T-helper 17 cell (primary cell): ENCODE results near the gene GREM2. TPM values are rescaled to one million over a fixed set of nuclear protein-coding genes. Genes with fewer than 3 reads are reported as not detected.

ENCODE experiments used
- ATAC-seq: fragments of 150-1000 bp; cut with Tn5 transposase; 2 replicates; pipeline ENCODE4 v1.10.0; 2021; ENCODE audit warnings: mild to moderate bottlenecking, moderate library complexity
- DNase-seq, 3 donors: peaks; one replicate each; pipeline versions ENCODE4 v3.0.0 to v3.0.0-alpha.2; 2020 to 2021
- H3K9me3 ChIP-seq: one replicate; pipeline ENCODE4 v1.7.0; 2013; ENCODE audit warnings: low read length, mild to moderate bottlenecking; ENCODE audit not compliant: control insufficient read depth, poor library complexity, severe bottlenecking
- H3K27ac Mint-ChIP-seq: one replicate; pipeline ENCODE4 v1.8.0; 2022; ENCODE audit warnings: mild to moderate bottlenecking, moderate library complexity, mixed read lengths
- H3K27me3 Mint-ChIP-seq: one replicate; pipeline ENCODE4 v1.8.0; 2022; ENCODE audit warnings: mixed read lengths
- H3K36me3 Mint-ChIP-seq: one replicate; pipeline ENCODE4 v1.8.0; 2022; ENCODE audit warnings: low read depth, mixed read lengths
- H3K4me1 Mint-ChIP-seq: one replicate; pipeline ENCODE4 v1.8.0; 2022; ENCODE audit warnings: mild to moderate bottlenecking, mixed read lengths
- H3K4me3 Mint-ChIP-seq: one replicate; pipeline ENCODE4 v1.8.0; 2022; ENCODE audit warnings: mild to moderate bottlenecking, moderate library complexity, mixed read lengths
- total RNA-seq, 4 donors: library from RNA in 2 of 4; stranded (reverse) in 2 of 4; gene quantifications; one replicate each; pipeline ENCODE4 v1.2.3 and lab custom pipeline; 2022 to 2026

Gene GREM2
- total RNA-seq (1 to 10 TPM; 5.5 to 8.5 TPM), total RNA-seq (lab: John Stamatoyannopoulos, UW) (2.8 to 3.5 reads per million in 2 donors)

GRCh38 chr1:240611619-240612480 is at the start of gene GREM2:
GREM2 (minus strand) TSS chr1:240612155; CDS start chr1:240493475, 118,680 bp downstream.
- H3K4me1 Mint-ChIP-seq: peaks cover 43% of the 10 kb centered on the region

GRCh38 chr1:240658312-240658960 is 46.5 kb upstream of the GREM2 start:
- ATAC-seq: no peak
- no peaks in the 10 kb centered on the region for H3K27me3 Mint-ChIP-seq
- H3K36me3 Mint-ChIP-seq: peaks cover 6% of the 10 kb centered on the region

More at GRCh38 chr1:240611619-240612480, at the start of gene GREM2:
- peak within 1 kb of the TSS; percentile 99 for H3K4me3 Mint-ChIP-seq
- peak within 1 kb of the TSS; percentile 99 for H3K27ac Mint-ChIP-seq
- ATAC-seq (peak; percentile 73), DNase-seq (peak; percentile 20 to 39 (median 23))
- H3K9me3 ChIP-seq: peaks cover 2% of the 10 kb centered on the region
- peaks cover 3% of the 10 kb centered on the region for H3K36me3 Mint-ChIP-seq
- no peaks in the 10 kb centered on the region for H3K27me3 Mint-ChIP-seq

GRCh38 chr1:240656531-240656930 is 44.6 kb upstream of the GREM2 start:
- Mint-ChIP-seq H3K36me3 (peaks cover 6% of the 10 kb centered on the region), H3K4me3 (no peak overlapping the region), H3K27me3 (no peaks in the 10 kb centered on the region), H3K4me1 (peaks cover 9% of the 10 kb centered on the region), H3K27ac (no peak overlapping the region)
- no peaks in the 10 kb centered on the region for H3K9me3 ChIP-seq
- DNase-seq: no peak
- no peak for ATAC-seq

More at GRCh38 chr1:240658312-240658960, 46.5 kb upstream of the GREM2 start:
- Mint-ChIP-seq H3K27ac (no peak overlapping the region), H3K4me3 (no peak overlapping the region), H3K4me1 (peaks cover 2% of the 10 kb centered on the region)
- no peak for DNase-seq
- no peaks in the 10 kb centered on the region for H3K9me3 ChIP-seq

- H3K27ac Mint-ChIP-seq: peak overlapping the region; percentile 80
Measured at GRCh38 chr1:240652961-240653409, 41.0 kb upstream of the GREM2 start.

GRCh38 chr1:240652549-240652948 is 40.6 kb upstream of the GREM2 start:
- Mint-ChIP-seq H3K4me3 (peak overlapping the region; percentile 59), H3K4me1 (peaks cover 9% of the 10 kb centered on the region), H3K36me3 (no peaks in the 10 kb centered on the region), H3K27ac (peak overlapping the region; percentile 80), H3K27me3 (no peaks in the 10 kb centered on the region)
- no peaks in the 10 kb centered on the region for H3K9me3 ChIP-seq
- peak; percentile 69 for ATAC-seq
- DNase-seq: no peak

More at GRCh38 chr1:240652961-240653409, 41.0 kb upstream of the GREM2 start:
- no peaks in the 10 kb centered on the region for H3K9me3 ChIP-seq
- ATAC-seq: peak; percentile 27
- Mint-ChIP-seq H3K4me3 (peak overlapping the region; percentile 59), H3K36me3 (no peaks in the 10 kb centered on the region), H3K27me3 (no peaks in the 10 kb centered on the region), H3K4me1 (peaks cover 9% of the 10 kb centered on the region)
- no peak for DNase-seq

GRCh38 chr1:240650877-240651276 is 38.9 kb upstream of the GREM2 start:
- H3K27ac Mint-ChIP-seq: no peak overlapping the region
- H3K27me3 Mint-ChIP-seq: no peaks in the 10 kb centered on the region
- no peaks in the 10 kb centered on the region for H3K9me3 ChIP-seq
- DNase-seq (no peak), ATAC-seq (no peak)
- peaks cover 9% of the 10 kb centered on the region for H3K4me1 Mint-ChIP-seq
- no peak overlapping the region for H3K4me3 Mint-ChIP-seq
- no peaks in the 10 kb centered on the region for H3K36me3 Mint-ChIP-seq

GRCh38 chr1:240649733-240650721 is 38.1 kb upstream of the GREM2 start:
- H3K9me3 ChIP-seq: no peaks in the 10 kb centered on the region
- no peak for DNase-seq
- no peak for ATAC-seq
- H3K27ac Mint-ChIP-seq: no peak overlapping the region
- H3K27me3 Mint-ChIP-seq: no peaks in the 10 kb centered on the region
- H3K4me3 Mint-ChIP-seq: no peak overlapping the region
- H3K4me1 Mint-ChIP-seq: peaks cover 9% of the 10 kb centered on the region
- H3K36me3 Mint-ChIP-seq: no peaks in the 10 kb centered on the region

GRCh38 chr1:240646571-240647240 is 34.8 kb upstream of the GREM2 start:
- no peak for ATAC-seq
- H3K9me3 ChIP-seq: no peaks in the 10 kb centered on the region
- peaks cover 3% of the 10 kb centered on the region for H3K4me1 Mint-ChIP-seq
- H3K36me3 Mint-ChIP-seq: no peaks in the 10 kb centered on the region
- no peaks in the 10 kb centered on the region for H3K27me3 Mint-ChIP-seq
- no peak overlapping the region for H3K27ac Mint-ChIP-seq
- DNase-seq: no peak
- no peak overlapping the region for H3K4me3 Mint-ChIP-seq

GRCh38 chr1:240644732-240645131 is 32.8 kb upstream of the GREM2 start:
- Mint-ChIP-seq H3K27ac (no peak overlapping the region), H3K27me3 (no peaks in the 10 kb centered on the region), H3K4me3 (no peak overlapping the region), H3K36me3 (no peaks in the 10 kb centered on the region), H3K4me1 (peaks cover 3% of the 10 kb centered on the region)
- ATAC-seq: no peak
- DNase-seq: no peak
- H3K9me3 ChIP-seq: no peaks in the 10 kb centered on the region

- Mint-ChIP-seq H3K4me1 (no peaks in the 10 kb centered on the region), H3K4me3 (no peak overlapping the region), H3K36me3 (no peaks in the 10 kb centered on the region), H3K27me3 (no peaks in the 10 kb centered on the region), H3K27ac (no peak overlapping the region)
- no peaks in the 10 kb centered on the region for H3K9me3 ChIP-seq
- DNase-seq (no peak), ATAC-seq (no peak)
Measured at GRCh38 chr1:240635466-240636256, 23.7 kb upstream of the GREM2 start.

GRCh38 chr1:240630409-240630808 is 18.5 kb upstream of the GREM2 start:
- DNase-seq: no peak
- Mint-ChIP-seq H3K27ac (no peak overlapping the region), H3K4me3 (no peak overlapping the region), H3K27me3 (no peaks in the 10 kb centered on the region), H3K36me3 (no peaks in the 10 kb centered on the region), H3K4me1 (no peaks in the 10 kb centered on the region)
- no peaks in the 10 kb centered on the region for H3K9me3 ChIP-seq
- ATAC-seq: no peak
